Ectodermal cell (in vitro differentiated cells): ENCODE data around the gene NUBP2.

Experiments used
- H3K27ac ChIP-seq: 2 replicates; pipeline ENCODE4 v1.7.0; 2013; ENCODE audit warnings: mild to moderate bottlenecking, low read depth, low read length; ENCODE audit not compliant: insufficient read depth, poor library complexity, severe bottlenecking
- H3K27me3 ChIP-seq: 2 replicates; pipeline ENCODE4 v1.7.0; 2013; ENCODE audit warnings: mild to moderate bottlenecking, low read length; ENCODE audit not compliant: insufficient read depth, control insufficient read depth, poor library complexity, severe bottlenecking
- H3K36me3 ChIP-seq: one replicate; pipeline ENCODE4 v1.7.0; 2013; ENCODE audit warnings: low read length; ENCODE audit not compliant: control insufficient read depth, insufficient read depth
- H3K4me1 ChIP-seq: one replicate; pipeline ENCODE4 v1.7.0; 2013; ENCODE audit warnings: low read length; ENCODE audit not compliant: control insufficient read depth, insufficient read depth
- H3K4me3 ChIP-seq: 2 replicates; pipeline ENCODE4 v1.7.0; 2013; ENCODE audit warnings: low read depth, low read length, control low read depth; ENCODE audit not compliant: insufficient read depth
- H3K9me3 ChIP-seq: 2 replicates; pipeline ENCODE4 v1.7.0; 2013; ENCODE audit warnings: mild to moderate bottlenecking, low read length, moderate library complexity; ENCODE audit not compliant: control insufficient read depth
- WGBS, 2 experiments: methylation state at CpG; one replicate each; pipeline ENCODE4 v1.1.7; 2013; ENCODE audit warnings: missing lambda C conversion rate in 2 of 2; 5-methylcytosine and 5-hydroxymethylcytosine counted together

NUBP2 gene

GRCh38 chr16:1786242-1787055, 3.7 kb downstream of the NUBP2 start:
- Histone ChIP-seq H3K27ac (no peak overlapping the region), H3K27me3 (no peaks in the 10 kb centered on the region), H3K9me3 (no peaks in the 10 kb centered on the region), H3K4me3 (no peak overlapping the region), H3K36me3 (peaks cover 3% of the 10 kb centered on the region), H3K4me1 (peaks cover 1% of the 10 kb centered on the region)
- WGBS, 2 experiments: 94 to 96% methylated on average over 51 of the region's 51 CpGs

- Histone ChIP-seq H3K27me3 (no peaks in the 10 kb centered on the region), H3K36me3 (peaks cover 3% of the 10 kb centered on the region), H3K4me3 (no peak overlapping the region), H3K4me1 (no peaks in the 10 kb centered on the region), H3K27ac (no peak overlapping the region), H3K9me3 (no peaks in the 10 kb centered on the region)
- 95 to 96% methylated on average over 6 of the region's 6 CpGs for WGBS, 2 experiments
Measured at GRCh38 chr16:1787056-1787321, 4.2 kb downstream of the NUBP2 start.

GRCh38 chr16:1787322-1788094, 4.7 kb downstream of the NUBP2 start:
- 96% methylated on average over 44 of the region's 44 CpGs for WGBS, 2 experiments
- Histone ChIP-seq H3K4me1 (no peaks in the 10 kb centered on the region), H3K4me3 (no peak overlapping the region)

GRCh38 chr16:1788095-1788707, 5.4 kb downstream of the NUBP2 start:
- no peak overlapping the region for H3K27ac ChIP-seq
- peaks cover 3% of the 10 kb centered on the region for H3K36me3 ChIP-seq
- H3K27me3 ChIP-seq: no peaks in the 10 kb centered on the region
- WGBS, 2 experiments: 93 to 95% methylated on average over 38 of the region's 38 CpGs
- H3K4me1 ChIP-seq: no peaks in the 10 kb centered on the region
- H3K9me3 ChIP-seq: no peaks in the 10 kb centered on the region
- H3K4me3 ChIP-seq: no peak overlapping the region

More at GRCh38 chr16:1787322-1788094, 4.7 kb downstream of the NUBP2 start:
- no peaks in the 10 kb centered on the region for H3K9me3 ChIP-seq
- H3K27ac ChIP-seq: no peak overlapping the region
- peaks cover 3% of the 10 kb centered on the region for H3K36me3 ChIP-seq
- no peaks in the 10 kb centered on the region for H3K27me3 ChIP-seq

GRCh38 chr16:1788708-1789100, 5.9 kb downstream of the NUBP2 start:
- no peak overlapping the region for H3K4me3 ChIP-seq
- H3K27ac ChIP-seq: no peak overlapping the region
- peaks cover 3% of the 10 kb centered on the region for H3K36me3 ChIP-seq
- WGBS, 2 experiments: 89 to 90% methylated on average over 19 of the region's 19 CpGs
- no peaks in the 10 kb centered on the region for H3K4me1 ChIP-seq
- H3K9me3 ChIP-seq: no peaks in the 10 kb centered on the region
- no peaks in the 10 kb centered on the region for H3K27me3 ChIP-seq

- Histone ChIP-seq H3K9me3 (no peaks in the 10 kb centered on the region), H3K36me3 (peaks cover 3% of the 10 kb centered on the region), H3K27ac (no peak overlapping the region), H3K27me3 (no peaks in the 10 kb centered on the region), H3K4me1 (no peaks in the 10 kb centered on the region), H3K4me3 (no peak overlapping the region)
- WGBS, 2 experiments: 94 to 95% methylated on average over 25 of the region's 25 CpGs
Measured at GRCh38 chr16:1789643-1790045, 6.9 kb downstream of the NUBP2 start.

- Histone ChIP-seq H3K27me3 (no peaks in the 10 kb centered on the region), H3K36me3 (peaks cover 3% of the 10 kb centered on the region), H3K4me3 (no peak overlapping the region), H3K4me1 (no peaks in the 10 kb centered on the region), H3K9me3 (no peaks in the 10 kb centered on the region), H3K27ac (no peak overlapping the region)
- WGBS, 2 experiments: 95 to 97% methylated on average over 15 of the region's 15 CpGs
Measured at GRCh38 chr16:1790261-1790610, 7.5 kb downstream of the NUBP2 start.

GRCh38 chr16:1790611-1791255, 8.0 kb downstream of the NUBP2 start:
- H3K36me3 ChIP-seq: peaks cover 3% of the 10 kb centered on the region
- no peaks in the 10 kb centered on the region for H3K4me1 ChIP-seq
- no peaks in the 10 kb centered on the region for H3K9me3 ChIP-seq
- 96% methylated on average over 44 of the region's 44 CpGs for whole genome bisulfite sequencing, 2 experiments
- H3K27ac ChIP-seq: no peak overlapping the region
- no peak overlapping the region for H3K4me3 ChIP-seq
- no peaks in the 10 kb centered on the region for H3K27me3 ChIP-seq

- H3K4me1 ChIP-seq: no peaks in the 10 kb centered on the region
- H3K36me3 ChIP-seq: peaks cover 3% of the 10 kb centered on the region
- H3K4me3 ChIP-seq: no peak overlapping the region
- no peaks in the 10 kb centered on the region for H3K9me3 ChIP-seq
- 95% methylated on average over 53 of the region's 53 CpGs for WGBS, 2 experiments
- H3K27ac ChIP-seq: no peak overlapping the region
- H3K27me3 ChIP-seq: no peaks in the 10 kb centered on the region
Measured at GRCh38 chr16:1791256-1791942, 8.6 kb downstream of the NUBP2 start.
